Testis (tissue), 3 donors: ENCODE data around the gene SEMA6D. TPM values are rescaled to one million over a fixed set of nuclear protein-coding genes. Genes with fewer than 3 reads are reported as not detected.

Source experiments
- DNase-seq: peaks from one replicate; pipeline ENCODE4 v3.0.0-alpha.2; 2019
- H3K27ac ChIP-seq, 2 donors: fragments of 200-600 bp; sonication (generic); one replicate each; pipeline ENCODE4 v1.5.1; 2019
- H3K27me3 ChIP-seq: fragments of 200-600 bp; sonication (generic); one replicate; pipeline ENCODE4 v1.5.1; 2019
- H3K36me3 ChIP-seq: fragments of 200-600 bp; sonication (generic); one replicate; pipeline ENCODE4 v1.5.1; 2017; ENCODE audit warnings: low read depth; ENCODE audit errors: missing control alignments
- H3K4me1 ChIP-seq: fragments of 200-600 bp; sonication (generic); one replicate; pipeline ENCODE4 v1.5.1; 2019
- H3K4me3 ChIP-seq, 2 donors: fragments of 200-600 bp; sonication (generic); one replicate each; pipeline ENCODE4 v1.5.1; 2017 to 2019
- H3K9me3 ChIP-seq: fragments of 200-600 bp; sonication (generic); one replicate; pipeline ENCODE4 v1.5.1; 2017
- POLR2A ChIP-seq: fragments of 450-650 bp; IDR thresholded peaks from one replicate; pipeline ENCODE4 v1.6.1; 2017; ENCODE audit warnings: antibody characterized with exemption, mild to moderate bottlenecking, moderate library complexity
- WGBS, 2 donors: methylation state at CpG; one replicate each; pipeline ENCODE4 v1.1.5; 2018; 5-methylcytosine and 5-hydroxymethylcytosine counted together
- intact Hi-C: fragments of 100-400 bp; cut with DNase I; formaldehyde crosslinking; loops from one replicate; pipeline ENCODE4 v1.15.1; 2023; ENCODE audit warnings: low total_unique reads
- polyA plus RNA-seq: library from polyadenylated mRNA; stranded (reverse); fragments of 350-450 nt; fragmentation: Illumina TruSeq; extraction: RNeasy Lipid Tissue Mini Kit (QIAGEN cat#74804); gene quantifications from one replicate; pipeline ENCODE4 v1.2.3, GENCODE V29; 2014; ENCODE audit warnings: low read depth, low replicate concordance; ENCODE audit not compliant: insufficient read depth
- total RNA-seq, 2 donors: library from RNA; depleted of rRNA; stranded (reverse); fragments of >200 nt; gene quantifications; one replicate each; pipeline ENCODE4 v1.2.3, GENCODE V29; 2016
- TF ChIP-seq, protein P1 (sequence below), 3 experiments: fragments of 450-650 bp in 2 of 3; fragments of 200-600 bp in 1 of 3; sonication (generic) in 1 of 3; IDR thresholded peaks; one replicate each; pipeline ENCODE4 v1.5.1; 2016 to 2019; ENCODE audit warnings: antibody characterized with exemption in 3 of 3, mild to moderate bottlenecking in 2 of 3, moderate library complexity in 1 of 3

The SEMA6D gene
- total and polyA plus RNA-seq, 3 donors from 2014 or later, result 4.0 to 5.6 (median 4.3) TPM

DNA sequence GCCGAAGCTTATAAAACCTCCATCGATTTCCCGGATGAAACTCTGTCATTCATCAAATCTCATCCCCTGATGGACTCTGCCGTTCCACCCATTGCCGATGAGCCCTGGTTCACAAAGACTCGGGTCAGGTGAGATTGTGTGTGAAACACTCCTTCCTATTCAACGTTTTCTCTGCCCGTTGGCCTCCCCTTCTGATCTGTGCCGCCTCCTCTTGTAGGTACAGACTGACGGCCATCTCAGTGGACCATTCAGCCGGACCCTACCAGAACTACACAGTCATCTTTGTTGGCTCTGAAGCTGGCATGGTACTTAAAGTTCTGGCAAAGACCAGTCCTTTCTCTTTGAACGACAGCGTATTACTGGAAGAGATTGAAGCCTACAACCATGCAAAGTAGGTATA lies 47.4 kb downstream of the SEMA6D start:
- H3K27ac ChIP-seq, result no peak overlapping the region
- intact Hi-C loops, result no loop called here
- H3K36me3 ChIP-seq, result no peaks in the 10 kb centered on the region
- no peak for TF ChIP-seq POLR2A
- TF ChIP-seq, protein P1, sequence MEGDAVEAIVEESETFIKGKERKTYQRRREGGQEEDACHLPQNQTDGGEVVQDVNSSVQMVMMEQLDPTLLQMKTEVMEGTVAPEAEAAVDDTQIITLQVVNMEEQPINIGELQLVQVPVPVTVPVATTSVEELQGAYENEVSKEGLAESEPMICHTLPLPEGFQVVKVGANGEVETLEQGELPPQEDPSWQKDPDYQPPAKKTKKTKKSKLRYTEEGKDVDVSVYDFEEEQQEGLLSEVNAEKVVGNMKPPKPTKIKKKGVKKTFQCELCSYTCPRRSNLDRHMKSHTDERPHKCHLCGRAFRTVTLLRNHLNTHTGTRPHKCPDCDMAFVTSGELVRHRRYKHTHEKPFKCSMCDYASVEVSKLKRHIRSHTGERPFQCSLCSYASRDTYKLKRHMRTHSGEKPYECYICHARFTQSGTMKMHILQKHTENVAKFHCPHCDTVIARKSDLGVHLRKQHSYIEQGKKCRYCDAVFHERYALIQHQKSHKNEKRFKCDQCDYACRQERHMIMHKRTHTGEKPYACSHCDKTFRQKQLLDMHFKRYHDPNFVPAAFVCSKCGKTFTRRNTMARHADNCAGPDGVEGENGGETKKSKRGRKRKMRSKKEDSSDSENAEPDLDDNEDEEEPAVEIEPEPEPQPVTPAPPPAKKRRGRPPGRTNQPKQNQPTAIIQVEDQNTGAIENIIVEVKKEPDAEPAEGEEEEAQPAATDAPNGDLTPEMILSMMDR (IDR thresholded peaks at IDR 0.05), result no peak
- WGBS, 2 donors, result 94 to 95% methylated on average over 13 of the region's 13 CpGs
- no peak for DNase-seq
- no peak overlapping the region for H3K4me3 ChIP-seq
- no peaks in the 10 kb centered on the region for H3K4me1 ChIP-seq
- H3K9me3 ChIP-seq, result no peaks in the 10 kb centered on the region
- no peaks in the 10 kb centered on the region for H3K27me3 ChIP-seq

DNA sequence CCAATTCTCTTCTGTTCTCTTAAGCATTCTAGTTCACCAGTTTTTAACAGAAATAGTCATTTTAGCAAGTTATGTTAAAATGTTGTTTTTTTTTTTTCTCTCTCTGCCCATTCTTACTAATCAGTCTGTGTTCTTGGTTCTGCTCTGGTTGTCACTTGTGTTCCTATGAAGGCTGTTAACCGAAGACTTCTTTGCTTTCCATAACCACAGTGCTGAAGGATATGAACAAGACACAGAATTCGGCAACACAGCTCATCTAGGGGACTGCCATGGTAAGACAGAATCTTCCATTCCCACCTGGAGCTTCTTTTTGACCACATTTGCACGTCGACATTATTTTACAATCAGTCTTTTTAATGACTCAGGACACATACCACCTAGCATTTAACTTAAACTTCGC lies 49.1 kb downstream of the SEMA6D start:
- TF ChIP-seq, protein P1 (IDR thresholded peaks at IDR 0.05), result no peak
- no peak for TF ChIP-seq POLR2A
- no peak for DNase-seq
- Histone ChIP-seq H3K4me3 (no peak overlapping the region), H3K9me3 (no peaks in the 10 kb centered on the region), H3K36me3 (no peaks in the 10 kb centered on the region), H3K4me1 (no peaks in the 10 kb centered on the region), H3K27me3 (no peaks in the 10 kb centered on the region), H3K27ac (no peak overlapping the region)
- 83 to 90% methylated on average over 5 of the region's 5 CpGs for WGBS, 2 donors
- intact Hi-C loops, result no loop called here

DNA sequence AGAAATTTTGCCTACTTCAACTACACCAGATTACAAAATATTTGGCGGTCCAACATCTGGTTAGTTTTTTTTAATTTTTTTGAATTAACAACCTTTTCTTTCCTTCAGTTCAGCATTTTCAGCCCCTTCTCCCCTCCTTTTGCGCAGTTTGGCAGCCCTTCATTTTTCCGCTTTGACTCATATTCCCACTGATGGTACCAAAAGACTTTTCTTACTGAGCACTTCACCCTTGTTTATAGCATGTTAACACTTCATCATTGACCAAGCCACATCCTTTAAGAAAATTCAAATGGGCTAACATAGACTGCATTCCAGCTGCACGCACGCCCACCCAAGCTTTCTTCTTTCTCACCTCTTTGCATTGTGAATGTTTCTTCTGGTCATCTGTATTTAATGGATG lies 49.7 kb downstream of the SEMA6D start:
- 97 to 98% methylated on average over 5 of the region's 5 CpGs for WGBS, 2 donors
- no peak overlapping the region for H3K27ac ChIP-seq
- no peak overlapping the region for H3K4me3 ChIP-seq
- DNase-seq, result no peak
- H3K36me3 ChIP-seq, result no peaks in the 10 kb centered on the region
- H3K9me3 ChIP-seq, result no peaks in the 10 kb centered on the region
- intact Hi-C loops, result no loop called here
- TF ChIP-seq, protein P1 (IDR thresholded peaks at IDR 0.05), result no peak
- H3K27me3 ChIP-seq, result no peaks in the 10 kb centered on the region
- H3K4me1 ChIP-seq, result no peaks in the 10 kb centered on the region

DNA sequence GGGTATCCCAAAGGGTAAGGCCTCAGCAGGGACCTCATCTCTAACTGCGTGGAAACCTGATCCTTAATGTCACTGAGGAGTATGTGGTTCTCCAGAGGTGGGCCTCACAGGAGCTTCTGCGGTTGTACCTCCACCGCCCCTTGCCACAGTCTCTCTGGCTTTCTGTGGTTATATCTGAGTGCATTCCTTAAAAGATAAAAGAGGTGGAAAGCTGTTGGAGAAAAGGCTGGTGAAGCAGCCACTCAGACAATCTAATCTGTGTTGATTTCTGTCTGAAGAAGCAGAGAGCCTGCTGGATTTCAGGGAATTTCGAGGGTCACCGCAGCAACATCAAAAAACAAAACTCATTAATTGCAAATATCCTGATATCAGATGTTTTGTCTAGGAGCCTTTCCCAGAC lies 51.4 kb downstream of the SEMA6D start:
- no peaks in the 10 kb centered on the region for H3K9me3 ChIP-seq
- no peaks in the 10 kb centered on the region for H3K4me1 ChIP-seq
- TF ChIP-seq, protein P1 (IDR thresholded peaks at IDR 0.05), result no peak
- no peak for TF ChIP-seq POLR2A
- no peak overlapping the region for H3K4me3 ChIP-seq
- intact Hi-C loops, result no loop called here
- H3K27ac ChIP-seq, result no peak overlapping the region
- DNase-seq, result no peak
- 70 to 73% methylated on average over 5 of the region's 5 CpGs for WGBS, 2 donors
- no peaks in the 10 kb centered on the region for H3K36me3 ChIP-seq
- H3K27me3 ChIP-seq, result no peaks in the 10 kb centered on the region

DNA sequence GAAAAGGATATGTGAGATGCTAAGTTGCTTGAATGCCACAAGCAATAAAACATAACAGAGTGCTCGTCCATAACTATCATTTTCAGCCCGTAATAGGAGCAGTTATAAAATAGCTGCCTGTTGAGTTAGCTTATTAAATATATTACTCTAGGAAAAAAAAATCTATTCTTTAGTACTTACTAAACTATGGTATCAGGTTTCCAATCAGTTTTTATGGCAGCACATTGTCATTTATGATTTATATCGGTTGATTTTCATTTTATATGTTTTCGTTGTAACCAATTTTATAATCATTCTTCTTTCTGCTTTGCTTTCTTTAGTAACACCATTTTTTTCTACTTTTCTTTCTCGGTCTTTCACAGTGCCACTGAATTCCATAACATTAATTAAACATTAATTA lies 51.9 kb downstream of the SEMA6D start:
- 91 to 93% methylated on average over 5 of the region's 5 CpGs for WGBS, 2 donors
- intact Hi-C loops, result no loop called here

More for the DNA sequence above, 51.9 kb downstream of the SEMA6D start:
- Histone ChIP-seq H3K9me3 (no peaks in the 10 kb centered on the region), H3K4me1 (no peaks in the 10 kb centered on the region), H3K27ac (no peak overlapping the region), H3K4me3 (no peak overlapping the region), H3K36me3 (no peaks in the 10 kb centered on the region), H3K27me3 (no peaks in the 10 kb centered on the region)
- TF ChIP-seq, protein P1 (IDR thresholded peaks at IDR 0.05), result no peak
- TF ChIP-seq POLR2A, result no peak
- DNase-seq, result no peak
